HCT116 (cell line): ENCODE data around the gene GABBR2. TPM values are rescaled to one million over a fixed set of nuclear protein-coding genes. Genes with fewer than 3 reads are reported as not detected.

ENCODE experiments used
- ATAC-seq: fragments of 200-7000 bp; cut with Tn5 transposase; 2 replicates; pipeline ENCODE4 v1.9.1; 2020; ENCODE audit warnings: mild to moderate bottlenecking, moderate library complexity
- BruUV-seq: library from RNA; stranded (reverse); fragments of 400-500 nt; replicated peaks from 2 replicates; lab custom pipeline; 2021; lab: Mats Ljungman, UMichigan
- CTCF ChIA-PET: fragments of 300-600 bp; sonication (Branson Sonifier 250); formaldehyde crosslinking; loops from one replicate; lab custom pipeline; 2021; ENCODE audit warnings: antibody characterized with exemption; lab: Charles Lee
- POLR2A ChIA-PET: fragments of 300-600, 350-600 bp; sonication (Branson Sonifier 250); formaldehyde crosslinking; loops from one replicate; lab custom pipeline; 2021; ENCODE audit warnings: antibody characterized with exemption; lab: Charles Lee
- RAD21 ChIA-PET, 2 experiments: fragments of 300-600 bp; sonication (Branson Sonifier 250); formaldehyde crosslinking; loops; one replicate each; lab custom pipeline; 2023; ENCODE audit warnings: low total read pairs in 2 of 2; ENCODE audit not compliant: uncharacterized antibody in 2 of 2, unreplicated experiment in 2 of 2, low non-redundant PET in 1 of 2; lab: Charles Lee
- DNase-seq: peaks from one replicate; pipeline ENCODE4 v3.0.0-alpha.2; 2010; ENCODE audit warnings: low read depth, low spot score
- H2AFZ ChIP-seq: fragments of 200-600 bp; shearing (Covaris generic), sonication (generic); 2 replicates; pipeline ENCODE4 v1.6.1; 2017; ENCODE audit warnings: low read depth, mixed run types, mixed read lengths, antibody characterized with exemption, low read length; ENCODE audit not compliant: poor library complexity, severe bottlenecking
- H3K27ac ChIP-seq: 2 replicates; pipeline ENCODE4 v1.5.1; 2012; ENCODE audit warnings: low read depth, low read length
- H3K27me3 ChIP-seq: fragments of 200-600 bp; sonication (generic); 2 replicates; pipeline ENCODE4 v1.6.1; 2016; ENCODE audit warnings: mixed run types, low read length, mixed read lengths; ENCODE audit not compliant: insufficient read depth
- H3K36me3 ChIP-seq, 2 experiments: fragments of 200-500 bp in 1 of 2; fragments of 200-600 bp in 1 of 2; sonication (Bioruptor generic) in 1 of 2; sonication (generic) in 1 of 2; 2 replicates each; pipeline versions ENCODE4 v1.5.1 to v1.6.1; 2014 to 2016; ENCODE audit warnings: low read length in 2 of 2, inconsistent platforms in 1 of 2, mixed read lengths in 1 of 2, mixed run types in 1 of 2; ENCODE audit not compliant: insufficient read depth in 2 of 2, control insufficient read depth in 1 of 2
- H3K4me1 ChIP-seq, 2 experiments: fragments of 200-600 bp in 1 of 2; sonication (generic) in 1 of 2; 2 replicates each; pipeline versions ENCODE4 v1.5.1 to v1.6.1; 2012 to 2017; ENCODE audit warnings: low read length in 2 of 2, inconsistent platforms in 1 of 2, mild to moderate bottlenecking in 1 of 2, mixed read lengths in 1 of 2, mixed run types in 1 of 2, moderate library complexity in 1 of 2; ENCODE audit not compliant: insufficient read depth in 2 of 2, control insufficient read depth in 1 of 2
- H3K4me2 ChIP-seq: fragments of 200-600 bp; sonication (generic); 2 replicates; pipeline ENCODE4 v1.6.1; 2017; ENCODE audit warnings: mixed run types, low read length, mixed read lengths
- H3K4me3 ChIP-seq, 2 experiments: fragments of 200-600 bp in 1 of 2; sonication (generic) in 1 of 2; replicated peaks in 1 of 2; 2 replicates each; pipeline ENCODE4 v1.5.1; 2011 to 2016; ENCODE audit warnings: low read length in 2 of 2, control low read depth in 1 of 2, low read depth in 1 of 2, mild to moderate bottlenecking in 1 of 2, mixed read lengths in 1 of 2, mixed run types in 1 of 2
- H3K79me2 ChIP-seq: fragments of 200-600 bp; sonication (generic); 2 replicates; pipeline ENCODE4 v1.6.1; 2017; ENCODE audit warnings: mild to moderate bottlenecking, mixed run types, low read length, moderate library complexity, mixed read lengths; ENCODE audit not compliant: insufficient read depth
- H3K9ac ChIP-seq: fragments of 200-600 bp; sonication (generic); 2 replicates; pipeline ENCODE4 v1.6.1; 2016; ENCODE audit warnings: low read length, mixed read lengths
- H3K9me2 ChIP-seq: fragments of 200-600 bp; sonication (generic), shearing (Covaris generic); 2 replicates; pipeline ENCODE4 v1.6.1; 2017; ENCODE audit warnings: mixed run types, mild to moderate bottlenecking, moderate library complexity; ENCODE audit not compliant: insufficient read depth
- H3K9me3 ChIP-seq, 2 experiments: fragments of 200-500 bp in 1 of 2; fragments of 200-600 bp in 1 of 2; sonication (Bioruptor generic) in 1 of 2; sonication (generic) in 1 of 2; 2 replicates each; pipeline ENCODE4 v1.6.1; 2014 to 2017; ENCODE audit warnings: low read length in 2 of 2, mixed read lengths in 2 of 2, inconsistent platforms in 1 of 2, low read depth in 1 of 2, mild to moderate bottlenecking in 1 of 2, mixed run types in 1 of 2, moderate library complexity in 1 of 2; ENCODE audit not compliant: control insufficient read depth in 1 of 2, insufficient read depth in 1 of 2
- H4K20me1 ChIP-seq: fragments of 200-600 bp; sonication (generic), shearing (Covaris generic); 2 replicates; pipeline ENCODE4 v1.6.1; 2017; ENCODE audit warnings: mixed run types, mild to moderate bottlenecking, moderate library complexity; ENCODE audit not compliant: insufficient read depth
- ATF3 ChIP-seq: IDR thresholded peaks from 2 replicates; pipeline ENCODE4 v1.6.1; 2012
- CEBPB ChIP-seq: IDR thresholded peaks from 2 replicates; pipeline ENCODE4 v1.6.1; 2012; ENCODE audit warnings: low read depth
- EGR1 ChIP-seq: IDR thresholded peaks from 2 replicates; pipeline ENCODE4 v1.6.1; 2012; ENCODE audit warnings: low read depth
- EZH2 ChIP-seq: fragments of 200-600 bp; sonication (generic); IDR thresholded peaks from 2 replicates; pipeline ENCODE4 v1.6.1; 2017; ENCODE audit warnings: antibody characterized with exemption, mixed run types
- FOSL1 ChIP-seq: IDR thresholded peaks from 2 replicates; pipeline ENCODE4 v1.6.1; 2012; ENCODE audit warnings: low read depth
- JUND ChIP-seq: IDR thresholded peaks from 2 replicates; pipeline ENCODE4 v1.6.1; 2012
- MAX ChIP-seq: IDR thresholded peaks from 2 replicates; pipeline ENCODE4 v1.6.1; 2012
- POLR2A ChIP-seq: IDR thresholded peaks from 2 replicates; pipeline ENCODE4 v1.7.0; 2011; ENCODE audit warnings: borderline replicate concordance; ENCODE audit not compliant: insufficient read depth, insufficient read length; ENCODE audit errors: extremely low read depth
- REST ChIP-seq: IDR thresholded peaks from 2 replicates; pipeline ENCODE4 v1.6.1; 2012; ENCODE audit warnings: low read depth
- SIN3A ChIP-seq: IDR thresholded peaks from 2 replicates; pipeline ENCODE4 v1.6.1; 2012; ENCODE audit warnings: low read depth
- SRF ChIP-seq: IDR thresholded peaks from 2 replicates; pipeline ENCODE4 v1.6.1; 2012; ENCODE audit warnings: low read depth
- TCF7L2 ChIP-seq: IDR thresholded peaks from 2 replicates; pipeline ENCODE4 v1.7.0; 2011; ENCODE audit warnings: borderline replicate concordance, inconsistent platforms; ENCODE audit not compliant: insufficient read depth, insufficient read length; ENCODE audit errors: extremely low read depth
- YY1 ChIP-seq: IDR thresholded peaks from 2 replicates; pipeline ENCODE4 v1.6.1; 2011; ENCODE audit warnings: low read length, low read depth, moderate library complexity, mild to moderate bottlenecking; ENCODE audit not compliant: insufficient replicate concordance; ENCODE audit errors: extremely low read depth
- ZBTB33 ChIP-seq: IDR thresholded peaks from 2 replicates; pipeline ENCODE4 v1.6.1; 2011; ENCODE audit warnings: mild to moderate bottlenecking, low read length, moderate library complexity; ENCODE audit not compliant: insufficient replicate concordance; ENCODE audit errors: extremely low read depth
- ZFX ChIP-seq: fragments of 450-650 bp; IDR thresholded peaks from 2 replicates; pipeline ENCODE4 v1.6.1; 2017
- intact Hi-C: fragments of 100-400 bp; cut with micrococcal nuclease; formaldehyde crosslinking; loops from 2 replicates; pipeline ENCODE4 v1.10.0; 2022
- total RNA-seq: library from RNA; stranded (reverse); gene quantifications from one replicate; pipeline ENCODE4 v1.2.1, GENCODE V29; 2021; ENCODE audit not compliant: unreplicated experiment

The GABBR2 gene
- total RNA-seq, 1 experiment from 2014 or later: 0.15 TPM

GRCh38 chr9:98702835-98703380, 5.8 kb downstream of the GABBR2 start:
- Histone ChIP-seq H3K9ac (no peak overlapping the region), H3K36me3 (no peaks in the 10 kb centered on the region), H3K9me3 (no peaks in the 10 kb centered on the region), H3K79me2 (no peaks in the 10 kb centered on the region), H3K27me3 (peaks cover 22% of the 10 kb centered on the region), H4K20me1 (no peaks in the 10 kb centered on the region), H3K4me2 (no peak overlapping the region), H3K27ac (no peak overlapping the region), H3K4me3 (no peak overlapping the region), H2AFZ (no peak overlapping the region), H3K9me2 (no peaks in the 10 kb centered on the region), H3K4me1 (no peaks in the 10 kb centered on the region)
- TF ChIP-seq EZH2 (no peak), TCF7L2 (no peak)
- ATAC-seq (no peak), DNase-seq (no peak)
- intact Hi-C loops: no loop called here
- CTCF ChIA-PET: no interaction called here
- RAD21 ChIA-PET: no interaction called here
- POLR2A ChIA-PET: no interaction called here
- no TSS peak for BruUV-seq

GRCh38 chr9:98702340-98702739, 6.4 kb downstream of the GABBR2 start:
- DNase-seq (no peak), ATAC-seq (no peak)
- Histone ChIP-seq H3K27me3 (peaks cover 26% of the 10 kb centered on the region), H3K4me1 (no peaks in the 10 kb centered on the region), H3K9me3 (no peaks in the 10 kb centered on the region), H3K9me2 (no peaks in the 10 kb centered on the region), H3K9ac (no peak overlapping the region), H3K4me2 (no peak overlapping the region), H3K27ac (no peak overlapping the region), H3K4me3 (no peak overlapping the region), H3K36me3 (no peaks in the 10 kb centered on the region), H4K20me1 (no peaks in the 10 kb centered on the region), H2AFZ (no peak overlapping the region), H3K79me2 (no peaks in the 10 kb centered on the region)
- RAD21 ChIA-PET: no interaction called here
- intact Hi-C loops: no loop called here
- POLR2A ChIA-PET: no interaction called here
- CTCF ChIA-PET: no interaction called here
- BruUV-seq: no TSS peak
- TF ChIP-seq ZBTB33: no peak
- no peak for TF ChIP-seq EGR1
- TF ChIP-seq SRF: no peak
- TF ChIP-seq FOSL1: no peak
- TF ChIP-seq ATF3: no peak
- TF ChIP-seq REST: no peak
- no peak for TF ChIP-seq JUND
- TF ChIP-seq SIN3A: no peak
- TF ChIP-seq YY1: no peak
- TF ChIP-seq CEBPB: no peak
- no peak for TF ChIP-seq EZH2
- no peak for TF ChIP-seq ZFX
- no peak for TF ChIP-seq POLR2A
- no peak for TF ChIP-seq MAX
